Measurements from ENCODE around the gene ALOX5. TPM values are rescaled to one million over a fixed set of nuclear protein-coding genes. Genes with fewer than 3 reads are reported as not detected.
A peak's percentile ranks its signal among the peaks of the same experiment; 100 is the strongest.
"Not testable (repeated sequence)": the region's sequence is repeated elsewhere in the genome, so short reads cannot be mapped to it uniquely, and the experiment has no call there.

ALOX5 gene
- total and polyA plus RNA-seq, 10 donors, result 69.3 to 357 (median 154) TPM

GRCh38 chr10:45404770-45405120 lies 30.7 kb downstream of the ALOX5 start:
- no peak for DNase-seq
- H3K4me1 ChIP-seq, result peaks cover 0 to 67% (median 23%) of the 10 kb centered on the region in 6 donors
- intact Hi-C loops (cut with DNase I; ENCODE audit: low total_unique reads), result no loop called here
- no peaks in the 10 kb centered on the region for H3K27me3 ChIP-seq (replicated peaks in 1 of 7)
- no peak overlapping the region for H3K4me3 ChIP-seq
- TF ChIP-seq CTCF (IDR thresholded peaks at IDR 0.05 in 8 of 11, conservative IDR thresholded peaks at IDR 0.05 in 3 of 11), result no peak
- TF ChIP-seq POLR2A (IDR thresholded peaks at IDR 0.05), result no peak
- no peak for TF ChIP-seq POLR2AphosphoS5 (IDR thresholded peaks at IDR 0.05)
- no peaks in the 10 kb centered on the region for H3K9me3 ChIP-seq
- H3K36me3 ChIP-seq, result peaks cover 0 to 24% (median 0%) of the 10 kb centered on the region in 6 donors
- 52 to 57% (median 55%) methylated on average over 4 of the region's 4 CpGs for WGBS, 5 donors
- peak overlapping the region in 4 of 8 donors; percentile 0 to 76 (median 62) for H3K27ac ChIP-seq

- Histone ChIP-seq H3K27ac (no peak overlapping the region), H3K27me3 (replicated peaks in 1 of 7) (no peaks in the 10 kb centered on the region), H3K4me3 (no peak overlapping the region), H3K36me3 (peaks cover 0 to 21% (median 9%) of the 10 kb centered on the region in 6 donors), H3K4me1 (peaks cover 0 to 57% (median 21%) of the 10 kb centered on the region in 6 donors), H3K9me3 (no peaks in the 10 kb centered on the region)
- 64 to 84% (median 76%) methylated on average over 2 of the region's 2 CpGs for WGBS, 5 donors
- no peak for TF ChIP-seq POLR2AphosphoS5 (IDR thresholded peaks at IDR 0.05)
- no peak for TF ChIP-seq CTCF (IDR thresholded peaks at IDR 0.05 in 8 of 11, conservative IDR thresholded peaks at IDR 0.05 in 3 of 11)
- TF ChIP-seq POLR2A (IDR thresholded peaks at IDR 0.05), result no peak
- no peak for DNase-seq
- intact Hi-C loops (cut with DNase I; ENCODE audit: low total_unique reads), result no loop called here
Observed at GRCh38 chr10:45407542-45407941, 33.5 kb downstream of the ALOX5 start.

GRCh38 chr10:45408421-45409319 lies 34.7 kb downstream of the ALOX5 start:
- peaks cover 0 to 46% (median 17%) of the 10 kb centered on the region in 6 donors for H3K4me1 ChIP-seq
- 51 to 68% (median 58%) methylated on average over 5 of the region's 5 CpGs for WGBS, 5 donors
- H3K9me3 ChIP-seq, result no peaks in the 10 kb centered on the region
- peak overlapping the region in 3 of 8 donors; percentile 45 to 51 (median 46) for H3K27ac ChIP-seq
- intact Hi-C loops (cut with DNase I; ENCODE audit: low total_unique reads), result no loop called here
- TF ChIP-seq CTCF (IDR thresholded peaks at IDR 0.05 in 8 of 11, conservative IDR thresholded peaks at IDR 0.05 in 3 of 11) (no peak), POLR2A (IDR thresholded peaks at IDR 0.05) (no peak), POLR2AphosphoS5 (IDR thresholded peaks at IDR 0.05) (no peak)
- H3K36me3 ChIP-seq, result peaks cover 0 to 27% (median 15%) of the 10 kb centered on the region in 6 donors
- no peaks in the 10 kb centered on the region for H3K27me3 ChIP-seq (replicated peaks in 1 of 7)
- DNase-seq, result peak; percentile 74
- no peak overlapping the region for H3K4me3 ChIP-seq

- peak overlapping the region in 3 of 8 donors; percentile 45 to 51 (median 46) for H3K27ac ChIP-seq
- H3K4me1 ChIP-seq, result peaks cover 0 to 39% (median 10%) of the 10 kb centered on the region in 6 donors
- H3K36me3 ChIP-seq, result peaks cover 0 to 31% (median 15%) of the 10 kb centered on the region in 6 donors
- H3K4me3 ChIP-seq; intact Hi-C loops (cut with DNase I; ENCODE audit: low total_unique reads); H3K27me3 ChIP-seq (replicated peaks in 1 of 7); DNase-seq; H3K9me3 ChIP-seq: not testable (repeated sequence)
Observed at GRCh38 chr10:45409347-45409746, 35.3 kb downstream of the ALOX5 start.

Data from spleen (tissue), 11 donors.